LoVo (cell line): ENCODE measurements around the gene GATB.

Source experiments
- DNase-seq: peaks from one replicate; pipeline ENCODE4 v3.0.0-alpha.2; 2016; ENCODE audit warnings: low spot score

GATB gene

DNA sequence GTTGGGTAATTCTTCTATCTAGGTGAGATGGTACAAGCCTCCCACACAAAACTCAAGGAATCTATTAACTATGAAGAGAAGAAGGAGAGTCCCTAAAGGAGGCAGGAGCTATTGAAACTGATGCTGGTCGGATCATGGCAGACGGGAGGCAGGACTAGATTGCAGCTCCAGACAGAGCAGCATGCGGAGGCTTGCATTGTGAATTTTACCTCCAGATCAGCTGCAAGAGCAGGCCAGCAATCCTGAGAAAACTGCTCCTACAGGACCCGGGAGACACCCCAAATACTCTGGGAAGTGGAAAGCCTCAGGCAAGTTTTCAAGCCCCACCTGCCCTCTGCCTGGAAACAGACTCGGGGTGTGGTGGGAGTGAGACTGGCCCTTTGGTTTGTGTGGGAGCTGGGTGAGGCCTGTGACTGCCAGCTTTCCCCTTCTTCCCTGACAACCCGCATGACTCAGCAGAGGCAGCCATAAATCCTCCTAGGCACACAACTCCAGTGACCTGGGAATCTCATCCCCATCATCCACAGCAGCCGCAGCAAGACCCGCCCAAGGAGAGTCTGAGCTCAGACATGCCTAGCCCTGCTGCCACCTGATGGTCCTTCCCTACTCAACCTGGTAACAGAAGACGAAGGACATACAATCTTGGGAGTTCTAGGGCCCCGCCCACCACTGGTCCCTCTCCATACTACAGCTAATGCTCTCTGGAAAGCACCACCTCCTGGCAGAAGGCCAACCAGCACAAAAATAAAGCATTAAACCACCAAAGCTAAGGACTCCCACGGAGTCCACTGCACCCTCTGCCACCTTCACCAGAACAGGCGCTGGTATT lies 30.9 kb downstream of the GATB start:
- peak; percentile 84 for DNase-seq

DNA sequence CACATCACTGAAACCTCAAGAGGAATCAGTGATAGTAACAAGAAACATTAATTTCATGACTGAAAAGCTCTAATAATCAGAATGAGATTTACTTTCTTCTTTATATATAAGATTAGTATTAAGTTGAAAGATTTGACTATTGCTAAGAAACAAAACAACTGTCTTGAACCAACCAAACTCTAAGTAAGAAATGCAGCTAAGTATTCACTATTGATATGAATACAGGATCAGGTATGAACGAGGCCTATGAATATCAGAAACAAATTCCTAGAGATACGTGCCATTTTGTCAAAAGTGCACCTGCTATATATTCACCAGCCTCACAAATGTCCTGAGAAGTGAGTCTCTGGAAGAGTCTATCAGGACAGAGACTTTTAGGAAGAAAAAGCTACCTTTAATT lies 32.1 kb downstream of the GATB start:
- no peak for DNase-seq

DNA sequence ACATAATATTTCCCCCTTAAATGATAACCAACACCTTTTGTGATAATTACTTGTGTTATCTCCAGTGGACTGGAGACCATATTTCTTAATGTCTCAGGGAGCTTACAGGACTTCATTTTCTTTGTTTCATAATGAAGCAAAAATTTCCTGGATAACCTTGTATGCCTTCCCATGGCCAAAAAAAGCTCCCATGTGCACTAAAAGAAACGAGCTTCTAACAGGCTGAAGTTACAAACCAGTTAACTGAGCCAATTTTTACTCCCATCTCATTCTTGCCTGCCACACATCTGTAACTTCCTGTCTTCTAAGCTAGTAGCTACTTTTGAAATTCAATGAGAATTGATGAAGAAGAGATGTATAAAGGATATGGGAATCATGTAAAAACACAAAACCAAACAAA lies 32.8 kb downstream of the GATB start:
- DNase-seq, result no peak

DNA sequence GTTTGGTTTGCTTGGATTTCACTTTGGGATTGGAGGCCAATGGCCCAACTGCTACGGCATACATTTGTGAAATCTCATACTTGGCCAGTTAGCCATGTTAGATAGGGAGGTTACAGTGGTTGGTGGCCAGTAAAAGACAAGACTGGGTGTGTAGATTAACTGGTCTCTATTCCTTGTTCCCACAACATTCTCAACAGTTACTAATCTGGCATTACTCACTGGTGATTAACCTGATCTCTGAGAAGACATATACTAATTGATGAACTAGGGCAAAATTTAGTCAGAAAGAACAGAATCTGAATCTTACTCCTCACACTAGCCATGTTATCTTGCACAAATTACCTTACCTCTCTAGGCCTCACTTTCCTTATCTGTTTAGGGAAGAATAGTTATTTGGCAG lies 33.4 kb downstream of the GATB start:
- no peak for DNase-seq

DNA sequence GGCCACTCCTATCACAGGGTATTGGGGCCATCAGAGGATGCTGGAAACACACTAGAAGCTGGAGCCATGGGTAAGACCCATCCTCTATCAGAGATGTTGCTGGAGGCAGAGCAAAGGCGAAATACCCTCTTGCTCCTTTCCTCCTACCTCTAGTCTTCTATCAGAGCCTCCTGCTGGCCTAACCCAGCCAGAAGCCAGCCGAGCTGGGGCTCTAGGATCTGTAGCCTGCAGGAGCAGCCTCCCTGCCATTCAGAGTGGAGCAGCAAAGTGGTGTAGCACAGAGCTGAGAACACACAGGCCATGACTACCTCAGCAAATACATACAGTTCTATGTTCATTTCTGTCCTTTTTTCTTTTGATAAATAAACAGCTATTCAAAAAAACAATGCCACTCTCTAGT lies 35.7 kb downstream of the GATB start:
- no peak for DNase-seq

DNA sequence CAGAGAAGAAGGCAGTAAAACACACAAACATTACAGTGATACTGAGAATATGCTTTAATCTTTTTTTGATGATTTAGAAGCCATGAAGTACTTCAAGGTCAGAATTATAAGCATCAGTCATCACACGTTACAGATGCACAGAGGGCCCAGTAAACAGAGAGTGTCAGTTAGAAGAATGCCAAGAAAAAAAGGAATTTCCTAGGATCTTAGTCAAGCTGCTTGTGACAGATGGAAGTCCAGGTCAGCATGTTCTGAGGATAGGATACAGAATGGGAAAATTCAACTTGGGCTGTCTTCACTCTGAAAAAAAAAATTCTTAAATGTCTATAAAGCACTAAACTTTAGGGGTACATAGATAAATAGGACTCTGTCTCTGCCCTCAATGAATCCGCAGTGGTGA lies 38.9 kb downstream of the GATB start:
- DNase-seq, result no peak

DNA sequence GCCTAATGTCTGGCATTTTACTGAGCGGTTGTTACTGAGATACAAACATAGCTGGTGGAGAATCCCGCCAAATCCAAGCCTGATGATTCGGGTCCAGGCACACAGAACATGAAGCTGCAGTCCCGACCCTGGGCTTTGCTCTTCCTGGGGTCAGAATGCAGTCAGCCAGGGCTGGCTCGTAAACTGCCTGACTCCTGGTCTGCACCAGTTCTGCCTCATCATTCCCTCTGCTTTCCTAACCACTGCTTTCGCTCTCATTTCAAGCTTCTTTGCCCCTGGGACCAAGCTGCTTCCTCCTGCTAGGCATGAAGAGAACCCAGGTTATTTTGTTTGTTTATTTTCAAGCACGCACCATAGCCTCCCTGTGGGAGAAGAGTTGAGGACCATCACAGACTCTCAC lies 39.3 kb downstream of the GATB start:
- DNase-seq, result no peak

DNA sequence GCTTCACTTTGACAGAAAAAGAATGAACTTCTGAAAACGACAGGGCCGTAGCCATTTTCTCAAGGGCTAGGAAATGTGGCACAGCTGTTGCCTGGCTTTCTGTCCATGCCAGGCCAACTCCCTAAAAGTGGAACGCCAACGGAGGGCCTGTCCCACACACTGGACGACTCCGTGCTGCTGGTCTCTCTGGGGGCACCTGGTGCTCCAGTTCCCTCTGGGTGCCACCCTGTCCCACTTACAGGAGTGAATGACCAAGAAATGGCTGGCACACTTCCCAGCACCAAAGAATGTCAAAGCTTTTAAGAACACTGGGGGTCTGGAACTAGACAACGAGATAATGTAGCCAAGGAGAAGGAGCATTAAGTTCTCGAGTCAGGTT lies 40.9 kb downstream of the GATB start:
- no peak for DNase-seq

DNA sequence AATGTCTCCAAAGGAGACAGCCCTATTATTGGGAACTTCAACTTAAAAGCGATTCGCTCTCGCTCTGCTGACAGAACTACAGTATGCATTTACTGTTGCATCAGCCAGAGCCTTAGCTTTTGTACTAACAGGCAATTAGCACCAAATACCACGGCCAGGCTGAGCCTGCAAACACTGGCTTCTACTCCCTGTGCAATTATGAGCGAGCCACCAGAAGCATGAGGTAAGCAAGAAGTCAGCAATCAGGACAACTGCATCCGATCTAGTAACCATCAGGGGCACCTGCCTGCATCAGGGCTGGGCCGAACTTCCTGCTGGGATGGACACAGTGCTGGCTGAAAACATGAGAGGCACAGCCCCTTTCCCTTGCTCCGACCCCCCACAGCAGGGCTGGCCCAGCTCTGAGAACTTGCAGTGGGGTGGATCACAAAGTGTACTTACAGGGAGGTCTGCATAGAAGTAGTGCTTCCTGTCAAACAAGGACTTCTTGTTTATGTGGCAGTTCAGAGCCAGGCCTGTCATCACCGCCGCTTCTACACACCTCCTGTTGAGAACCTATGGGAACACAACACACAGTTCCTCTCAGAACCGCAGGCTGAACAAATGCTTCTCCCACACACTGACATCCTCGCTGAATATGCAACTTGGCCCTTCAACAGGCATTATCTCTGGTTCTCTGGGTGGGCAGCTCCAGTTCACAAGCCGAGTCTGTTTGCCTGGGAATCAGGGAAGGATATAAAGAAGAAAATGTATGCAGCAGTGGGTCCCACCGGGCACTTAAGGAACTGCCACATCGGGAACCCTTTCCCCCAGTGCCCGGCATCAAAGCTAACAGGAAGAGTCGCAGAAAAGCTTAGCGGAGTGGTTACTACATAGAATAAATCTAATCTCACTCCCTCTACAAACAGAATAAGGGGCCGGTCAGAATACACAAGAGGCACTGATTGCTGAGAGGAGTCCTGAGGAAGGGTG lies 41.5 kb downstream of the GATB start:
- DNase-seq, result no peak

DNA sequence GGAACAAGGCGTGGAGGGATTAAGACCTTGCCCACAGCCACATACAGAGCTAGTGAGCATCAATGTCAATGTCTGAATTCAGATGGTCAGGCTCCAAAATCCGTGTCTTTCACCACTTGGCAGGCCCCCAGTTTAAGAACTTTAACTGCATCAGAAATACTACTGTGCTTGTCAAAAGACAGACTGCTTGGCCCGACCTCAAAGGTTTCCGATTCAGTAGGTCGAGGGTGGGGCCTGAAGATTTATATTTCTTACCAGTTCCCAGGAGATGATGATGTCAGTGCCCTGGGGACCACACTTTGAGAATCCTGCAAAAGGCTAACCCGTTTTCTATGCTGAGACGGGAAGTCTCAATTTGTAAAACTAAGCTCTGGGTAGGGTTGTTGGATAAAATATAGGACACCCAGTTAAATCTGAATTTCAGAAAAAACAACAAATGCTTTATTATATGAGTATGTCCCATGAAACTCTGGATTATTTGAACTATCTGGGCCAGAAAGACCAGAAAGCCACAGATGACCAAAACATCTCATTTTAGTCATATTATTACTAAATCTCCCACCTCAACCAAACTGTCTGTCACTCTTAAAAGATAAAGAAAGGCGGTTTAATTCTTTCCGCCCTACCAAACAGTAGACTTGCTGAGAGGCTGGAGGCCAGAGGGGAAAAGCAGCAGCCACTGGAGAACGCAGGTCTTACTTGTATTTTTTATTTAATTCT lies 42.7 kb downstream of the GATB start:
- DNase-seq, result no peak

DNA sequence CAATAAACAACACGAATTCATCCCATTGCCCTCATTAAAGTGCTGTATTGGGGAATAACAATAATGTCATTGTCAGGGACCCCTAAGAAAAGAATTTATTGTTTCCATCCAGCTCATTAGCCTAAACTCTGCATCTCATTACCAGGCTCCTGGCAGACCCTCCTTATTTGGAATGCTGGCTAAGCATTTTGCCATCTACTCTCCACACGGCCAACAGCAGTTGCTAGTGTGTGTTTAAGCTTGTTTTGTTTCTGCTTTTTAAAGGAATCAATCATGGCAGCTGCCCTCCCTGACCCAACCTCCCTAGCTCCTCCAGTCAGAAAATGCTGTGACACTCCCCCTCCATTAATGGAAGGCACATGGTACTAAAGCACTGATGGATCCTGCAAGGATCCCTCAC lies 43.5 kb downstream of the GATB start:
- no peak for DNase-seq

DNA sequence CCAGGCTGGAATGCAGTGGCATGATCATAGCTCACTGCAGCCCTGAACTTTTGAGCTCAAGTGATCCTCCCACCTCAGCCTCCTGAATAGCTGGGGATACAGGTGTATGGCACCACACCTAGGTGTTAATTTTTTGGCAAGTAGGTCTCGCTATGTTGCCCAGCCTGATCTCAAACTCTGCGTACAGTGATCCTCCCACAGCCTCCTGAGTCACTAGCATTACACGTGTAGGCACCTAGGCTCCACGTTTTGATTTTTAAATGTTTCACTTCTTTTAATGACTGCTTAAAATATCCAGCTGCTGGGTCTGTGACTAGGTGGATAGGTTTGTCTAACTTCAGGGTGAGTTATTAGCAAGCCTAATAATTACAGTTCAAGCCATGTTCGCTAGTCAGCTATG lies 44.5 kb downstream of the GATB start:
- no peak for DNase-seq

DNA sequence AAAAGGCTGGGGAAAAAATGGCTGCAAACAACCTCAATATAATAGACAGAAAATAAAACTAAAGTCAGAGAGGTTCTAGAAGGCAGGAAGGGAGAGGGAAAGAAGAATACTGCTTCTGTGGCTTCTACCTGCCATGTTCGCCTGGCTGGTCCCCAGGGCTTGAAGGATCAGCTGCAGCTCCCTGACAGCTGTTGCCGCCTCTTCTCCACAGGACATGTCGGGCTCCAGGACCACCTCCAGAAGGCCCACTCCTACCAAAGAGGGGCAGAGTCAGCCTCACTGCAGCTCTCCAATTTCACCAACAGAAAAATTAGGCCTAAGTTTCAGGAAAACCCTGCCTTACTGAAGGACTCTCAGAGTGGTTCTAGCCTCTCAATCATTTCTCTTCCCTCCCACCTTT lies 44.9 kb downstream of the GATB start:
- no peak for DNase-seq

DNA sequence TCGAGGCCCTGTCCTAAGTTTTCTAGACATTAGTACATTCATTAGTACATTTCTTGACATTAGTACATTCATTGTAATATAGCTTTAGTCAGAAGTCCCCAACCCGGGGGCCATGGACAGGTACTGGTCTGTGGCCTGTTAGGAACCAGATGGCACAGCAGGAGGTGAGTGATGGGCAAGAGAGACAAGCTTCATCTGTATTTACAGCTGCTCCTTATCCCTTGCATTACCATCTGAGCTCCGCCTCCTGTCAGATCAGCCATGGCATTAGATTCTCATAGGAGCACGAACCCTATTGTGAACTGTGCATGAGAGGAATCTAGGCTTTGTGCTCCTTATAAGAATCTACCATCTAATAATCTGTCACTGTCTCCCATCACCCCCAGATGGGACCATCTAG lies 48.0 kb downstream of the GATB start:
- DNase-seq, result no peak

DNA sequence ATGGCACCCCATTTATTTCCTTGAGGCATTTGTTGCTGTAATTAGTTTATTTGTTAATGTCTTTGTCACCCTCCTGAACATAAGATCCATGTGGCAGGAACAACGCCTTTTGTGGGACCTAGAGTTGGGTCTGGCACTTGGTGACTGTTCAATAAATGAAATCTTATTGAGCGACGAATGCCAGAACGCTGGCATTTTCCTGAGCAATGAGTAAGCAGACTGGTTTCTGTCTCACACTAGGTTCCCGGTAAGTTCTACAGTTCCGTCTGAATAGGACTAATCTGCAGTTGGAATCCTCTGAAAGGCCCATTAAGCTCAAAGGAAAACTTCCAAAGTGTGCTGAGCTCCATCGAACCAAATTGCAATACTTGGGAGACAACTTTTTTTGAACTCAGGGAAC lies 49.2 kb downstream of the GATB start:
- DNase-seq, result no peak

DNA sequence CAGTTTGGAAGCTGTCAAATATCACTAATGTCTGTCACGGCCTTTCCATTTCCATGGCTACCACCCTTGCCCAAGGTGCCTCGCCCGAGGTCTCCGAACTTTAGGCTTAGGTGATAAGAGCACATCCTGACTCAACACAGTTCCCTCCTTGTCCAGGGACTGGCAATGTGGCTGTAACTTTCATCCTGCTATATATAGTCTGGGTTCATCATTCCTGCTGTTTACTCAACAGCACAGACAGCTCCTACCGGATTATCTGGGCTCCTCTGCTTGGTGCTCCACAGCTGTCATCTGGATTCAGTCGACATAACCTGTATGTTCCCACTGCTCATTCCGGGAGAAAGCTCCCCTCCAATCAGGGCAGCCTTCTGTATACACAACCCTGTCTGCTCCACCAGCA lies 51.2 kb downstream of the GATB start:
- DNase-seq, result no peak

DNA sequence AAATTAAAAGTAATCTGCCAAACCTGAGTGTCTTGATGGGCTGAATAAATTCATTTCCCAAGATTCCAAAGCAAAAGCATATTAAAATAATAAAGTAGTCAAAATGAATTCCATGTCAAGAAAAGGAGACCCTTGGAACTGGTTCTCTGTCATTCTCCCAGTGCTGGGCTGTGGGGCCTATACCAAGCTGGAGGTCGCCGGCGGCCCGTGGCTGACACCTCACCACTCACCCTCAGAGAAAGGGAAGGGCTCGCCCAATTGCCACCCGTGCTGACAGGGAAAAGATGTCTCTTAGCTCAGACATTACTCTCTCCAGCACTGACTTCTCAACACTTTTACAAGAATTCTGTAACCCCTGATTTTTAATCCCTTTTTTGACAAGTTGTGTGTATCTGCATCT lies 51.7 kb downstream of the GATB start:
- no peak for DNase-seq

DNA sequence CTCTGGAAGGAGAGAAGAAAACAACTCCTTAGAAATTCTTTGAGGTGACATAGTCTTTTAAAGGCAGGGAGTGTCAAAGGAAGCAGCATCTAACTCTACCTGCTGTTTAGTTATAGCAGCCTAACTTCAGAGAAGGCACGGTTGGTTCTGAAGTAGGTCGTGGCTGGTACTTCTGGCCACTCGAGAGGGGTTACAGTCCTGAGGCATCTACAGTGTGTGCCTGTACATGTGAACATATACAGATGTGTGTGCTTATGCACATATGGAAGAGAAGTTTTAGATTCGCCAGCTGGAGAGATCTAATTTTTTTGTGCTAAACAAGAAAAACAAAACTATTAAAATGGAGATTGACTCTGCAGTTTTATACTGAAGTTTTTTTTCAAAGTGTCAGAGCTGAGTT lies 52.7 kb downstream of the GATB start:
- no peak for DNase-seq

DNA sequence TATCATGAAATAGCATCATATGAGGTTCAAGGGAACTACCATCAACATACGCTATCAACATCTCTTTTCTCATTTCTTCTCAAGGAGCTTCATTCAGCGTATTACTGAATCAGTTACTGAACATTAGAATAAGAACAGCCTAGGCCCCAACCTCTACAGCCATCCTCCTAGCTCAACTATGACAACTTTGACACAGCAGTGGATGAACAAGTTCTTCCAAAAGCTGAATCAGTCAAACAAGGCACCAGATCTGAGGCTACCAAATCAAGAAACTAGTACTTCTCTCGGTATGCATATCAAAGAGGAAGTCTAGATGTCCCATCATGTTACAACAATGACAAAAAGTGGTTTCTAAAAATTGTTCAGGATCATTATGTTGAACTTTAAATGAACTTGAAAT lies 57.4 kb downstream of the GATB start:
- DNase-seq, result no peak

DNA sequence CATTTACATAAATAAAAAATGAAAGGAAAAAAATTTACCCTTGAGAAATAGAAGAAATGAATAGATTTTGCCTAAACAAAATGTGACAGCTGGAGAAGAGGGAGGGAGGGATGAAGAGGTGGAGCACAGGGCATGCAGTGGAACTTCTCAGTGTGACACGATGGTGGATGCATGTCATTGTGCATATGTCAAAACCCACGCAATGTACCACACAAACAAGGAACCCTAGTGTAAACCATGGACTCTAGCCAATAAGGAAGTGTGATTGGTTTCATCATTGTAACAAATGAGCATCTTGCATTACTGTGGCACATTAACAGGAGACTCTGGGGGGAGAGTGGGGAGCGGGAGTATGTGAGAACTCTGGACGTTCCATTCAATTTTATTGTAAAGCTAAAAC lies 58.6 kb downstream of the GATB start:
- DNase-seq, result no peak

DNA sequence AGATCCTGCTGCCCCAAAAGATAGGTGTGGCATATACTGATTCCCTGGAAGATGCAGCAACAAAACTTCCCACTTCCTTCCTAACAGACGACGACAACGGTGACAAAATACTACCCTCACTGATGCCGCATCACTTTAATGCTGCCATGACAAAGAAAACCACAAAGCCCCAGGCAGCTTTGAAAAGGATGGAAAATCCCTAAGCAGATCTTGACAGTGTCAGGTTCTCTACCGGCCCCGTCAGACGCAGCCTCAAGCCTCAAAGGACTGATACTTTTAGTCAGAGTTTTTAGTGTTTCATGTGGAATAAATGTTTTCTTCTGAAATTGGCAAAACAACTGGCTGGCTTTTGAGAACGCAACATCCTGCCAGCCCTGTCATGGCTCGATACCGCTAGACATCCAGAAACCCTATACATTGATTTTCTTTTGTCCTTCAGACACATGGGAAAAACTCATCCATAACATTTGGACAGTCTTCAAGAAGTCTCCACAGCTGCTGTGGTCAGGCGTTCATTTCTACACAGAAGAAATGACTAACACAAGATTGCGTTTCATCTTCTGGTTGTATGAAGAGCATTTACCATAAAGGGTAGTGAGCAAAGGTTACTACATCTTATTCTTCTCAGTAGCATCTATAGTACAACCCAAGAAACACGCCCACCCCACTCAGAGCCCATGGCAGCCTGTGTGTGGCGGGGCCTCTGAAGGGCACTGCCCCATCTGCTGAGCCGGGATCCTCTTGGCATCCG lies 60.1 kb downstream of the GATB start:
- no peak for DNase-seq

DNA sequence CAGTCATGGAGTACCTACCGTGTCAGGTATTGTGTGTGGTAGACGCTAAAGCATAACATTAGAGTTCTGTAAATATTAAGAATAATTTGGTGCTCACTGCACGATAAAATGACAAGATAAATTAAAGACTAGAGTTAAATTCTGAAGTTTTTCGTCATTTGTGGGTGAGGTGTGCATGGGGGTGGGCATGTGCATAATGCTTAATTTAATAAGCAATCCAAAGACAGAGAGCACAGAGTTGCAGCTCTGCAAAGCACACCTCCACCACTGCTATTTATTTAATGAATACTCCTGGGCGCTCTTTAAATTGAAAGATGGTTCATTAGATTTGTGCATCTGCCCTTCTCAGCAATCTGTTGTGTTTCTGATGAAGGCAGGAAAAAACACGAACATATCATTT lies 62.6 kb downstream of the GATB start:
- DNase-seq, result no peak
